ENCODE results near the gene TPM2.
"Not testable (repeated sequence)": the region's sequence is repeated elsewhere in the genome, so short reads cannot be mapped to it uniquely, and the experiment has no call there.

Gene TPM2

DNA sequence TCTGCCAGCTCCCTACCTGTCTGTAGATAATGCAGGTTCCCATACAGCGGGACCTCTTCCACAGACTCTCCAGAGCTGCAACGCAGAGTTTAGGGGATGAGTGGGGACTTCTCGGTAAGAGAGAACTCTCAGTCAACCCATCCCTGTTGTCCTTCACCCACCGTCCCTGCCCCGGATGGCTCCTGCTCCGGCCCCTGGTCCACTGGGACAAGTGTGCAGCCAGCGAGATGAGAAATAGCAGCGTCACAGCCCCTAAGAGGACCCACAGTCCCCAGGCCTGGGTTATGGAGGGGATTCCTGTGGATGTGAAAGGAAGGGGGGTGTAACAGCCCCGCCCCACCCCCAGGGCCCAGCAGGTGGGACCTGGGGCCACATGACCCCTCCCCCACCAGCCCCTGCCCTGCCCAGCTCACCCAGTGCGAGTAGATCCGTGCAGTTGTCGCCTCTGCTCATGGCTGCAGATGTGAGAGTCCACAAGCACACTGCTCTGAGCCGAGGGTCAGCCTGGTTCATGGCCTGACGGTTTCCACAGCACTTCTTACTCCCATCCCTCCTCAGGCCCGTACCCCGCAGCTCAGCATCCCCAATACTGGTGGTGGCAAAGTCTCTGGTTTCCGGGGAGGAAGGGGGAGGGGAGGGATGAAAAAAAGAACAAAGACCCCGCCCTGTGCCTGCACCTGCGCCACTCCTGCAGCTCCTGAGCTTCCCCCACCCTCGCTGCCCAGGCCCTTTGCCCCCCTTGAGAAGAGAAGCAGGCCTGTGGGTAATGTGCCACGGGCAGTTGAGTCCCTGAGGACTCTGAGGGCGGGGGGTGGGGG, 39.2 kb downstream of the TPM2 start, which contains the start of gene SIT1:
Gene SIT1, minus strand, starts transcription at position 591 of the 818 bp plus-strand sequence. Its CDS starts 78 bp downstream, at position 513.
- peak in 1 of 2 experiments; percentile 20 for DNase-seq

DNA sequence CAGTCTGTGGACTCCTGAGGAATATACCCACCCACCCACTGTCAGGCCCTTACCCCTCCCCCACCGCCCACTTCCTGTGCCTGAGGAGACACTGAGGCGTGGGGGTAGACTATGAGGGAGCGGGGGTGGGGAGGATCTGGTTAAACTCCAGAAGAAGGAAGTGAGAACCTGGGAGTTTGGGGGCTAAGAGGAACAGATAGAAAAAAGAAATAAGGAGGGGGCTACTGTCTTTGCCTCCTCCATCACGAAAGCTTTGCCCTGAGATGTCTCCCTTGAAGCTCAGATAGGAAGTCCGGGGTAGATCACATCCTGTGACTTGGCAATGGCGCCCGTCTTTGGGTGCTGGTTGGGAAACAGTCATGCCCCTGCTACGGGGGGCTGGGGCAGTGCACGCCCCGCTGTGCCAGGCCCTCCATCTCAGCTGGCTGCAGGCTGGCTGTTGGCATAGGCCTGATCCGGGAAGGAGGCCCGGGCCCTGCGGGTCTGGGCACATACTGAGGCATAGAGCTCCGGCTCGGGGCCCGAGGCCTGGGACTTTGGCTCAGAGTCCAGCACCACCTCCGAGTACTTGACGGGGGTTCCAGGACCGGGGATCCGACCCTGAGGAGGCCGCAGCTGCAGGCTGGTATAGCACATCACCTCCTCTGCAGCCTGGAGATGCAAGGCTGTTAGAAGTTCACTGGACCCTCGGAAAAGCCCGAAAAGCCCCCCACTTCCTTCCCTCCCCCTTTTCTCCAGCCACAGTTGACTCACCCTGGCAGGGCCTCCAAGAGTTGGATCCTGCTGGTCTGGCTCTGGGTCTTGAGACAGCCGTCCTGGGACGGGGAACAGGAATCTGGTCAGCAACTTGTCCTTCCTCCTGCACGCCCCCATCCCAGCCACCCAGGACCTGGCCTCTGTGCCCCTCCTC, 40.0 kb downstream of the TPM2 start:
- DNase-seq = peak; percentile 44

DNA sequence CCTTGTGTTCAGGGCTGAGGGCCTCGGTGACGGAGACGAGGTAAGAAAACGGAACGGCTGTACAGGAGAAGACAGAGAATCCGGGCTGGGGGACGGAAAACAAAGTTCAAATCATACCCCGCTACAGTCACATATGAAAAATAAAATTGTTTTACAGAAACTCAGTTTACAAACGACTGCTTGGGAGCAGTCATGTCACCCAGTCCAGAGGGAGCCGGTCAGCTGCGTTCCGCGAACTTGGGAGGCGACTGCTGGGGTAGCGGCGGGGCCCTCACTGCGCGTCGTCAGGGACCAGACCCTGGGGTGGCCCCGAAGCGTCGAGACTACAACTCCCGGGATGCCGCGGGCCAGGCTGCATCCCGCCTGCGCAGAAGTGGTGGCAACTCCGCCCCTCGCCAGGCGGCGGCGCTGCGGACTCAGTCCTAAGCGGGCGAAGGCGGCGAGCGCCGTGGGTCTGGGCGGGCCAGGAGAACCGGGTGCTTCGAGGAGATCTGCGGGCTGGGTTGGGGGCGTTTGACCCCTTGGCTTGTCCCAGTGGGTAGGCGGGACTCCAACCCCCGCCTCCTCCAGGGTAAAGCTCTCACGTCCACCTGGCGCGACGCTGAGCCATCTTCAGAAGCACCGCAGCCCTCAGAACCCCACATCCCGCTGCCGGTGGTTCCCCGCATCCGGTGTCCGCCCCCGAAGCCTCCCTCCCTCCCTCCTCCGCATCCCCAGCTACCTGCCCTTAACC, 43.0 kb downstream of the TPM2 start:
- DNase-seq = peak; percentile 87 to 91

DNA sequence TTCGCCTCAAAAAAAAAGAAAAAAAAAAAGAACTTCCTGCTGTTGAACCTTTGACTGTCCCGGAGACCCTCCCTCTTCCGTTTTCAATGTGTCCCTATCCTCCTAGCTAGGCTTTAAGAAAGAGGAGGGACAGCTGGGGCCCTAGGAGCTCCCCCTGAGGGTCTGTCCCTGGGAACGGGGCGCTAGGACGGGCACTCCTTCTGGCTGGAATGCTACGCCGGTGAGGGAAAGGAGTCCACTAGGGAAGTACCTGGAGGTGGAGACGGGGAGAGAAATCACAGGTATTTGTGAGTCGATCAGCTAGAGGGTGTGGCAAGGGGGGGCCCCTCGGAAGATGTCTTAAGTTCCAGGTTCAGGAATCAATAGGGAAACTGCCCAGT, 43.6 kb downstream of the TPM2 start:
- no peak for DNase-seq

DNA sequence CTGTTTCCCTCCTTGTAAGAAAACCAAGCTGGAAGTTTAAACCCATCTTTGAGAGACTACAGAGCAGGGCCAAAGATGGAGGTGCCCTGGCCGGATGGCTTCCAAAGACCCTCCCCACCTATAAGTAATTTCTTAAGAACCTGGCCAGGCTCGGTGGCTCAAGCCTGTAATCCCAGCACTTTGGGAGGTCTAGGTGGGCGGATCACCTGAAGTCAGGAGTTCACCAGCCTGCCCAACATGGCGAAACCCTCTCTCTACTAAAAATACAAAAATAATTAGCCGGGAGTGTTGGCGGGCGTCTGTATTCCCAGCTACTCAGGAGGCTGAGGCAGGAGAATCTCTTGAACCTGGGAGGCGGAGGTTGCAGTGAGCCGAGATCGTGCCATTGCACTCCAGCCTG, 44.0 kb downstream of the TPM2 start:
- not testable (repeated sequence) for DNase-seq

DNA sequence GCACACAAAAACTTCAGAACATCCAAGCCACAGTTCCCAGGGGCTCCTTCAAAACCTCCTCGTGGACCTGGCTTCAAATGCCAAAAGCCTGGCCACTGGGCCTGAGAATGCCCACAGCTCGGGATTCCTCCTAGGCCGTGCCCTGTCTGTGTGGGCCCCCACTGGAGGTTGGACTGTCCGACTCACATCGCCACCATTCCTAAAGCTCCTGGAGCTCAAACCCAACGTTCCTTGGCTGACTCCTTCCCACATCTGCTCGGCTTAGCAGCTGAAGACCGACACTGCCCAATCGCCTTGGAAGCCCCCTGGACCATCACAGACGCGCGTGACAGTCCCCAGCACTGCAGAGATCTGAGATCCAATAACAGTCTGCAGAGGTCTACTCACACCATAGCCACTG, 46.7 kb downstream of the TPM2 start:
- DNase-seq = no peak

DNA sequence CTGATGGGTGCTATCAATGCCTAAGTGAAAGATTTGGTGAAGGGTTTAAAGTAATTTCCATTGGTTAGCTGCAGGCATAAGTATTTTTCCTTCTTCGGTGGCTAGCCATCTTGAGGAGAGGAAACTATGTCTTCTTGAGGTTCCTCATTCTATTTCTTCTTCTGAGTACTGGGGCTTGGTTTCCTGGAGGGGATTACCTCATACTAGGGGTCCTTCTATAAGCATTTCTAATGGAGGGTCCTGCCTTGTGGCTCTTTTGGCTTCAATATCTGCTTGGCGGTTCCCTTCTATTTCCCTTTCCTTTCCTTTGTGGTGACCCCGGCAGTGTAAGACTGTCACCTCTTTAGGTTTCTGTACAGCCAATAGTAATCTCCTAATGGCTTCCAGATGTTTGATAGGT, 48.2 kb downstream of the TPM2 start:
- not testable (repeated sequence) for DNase-seq

DNA sequence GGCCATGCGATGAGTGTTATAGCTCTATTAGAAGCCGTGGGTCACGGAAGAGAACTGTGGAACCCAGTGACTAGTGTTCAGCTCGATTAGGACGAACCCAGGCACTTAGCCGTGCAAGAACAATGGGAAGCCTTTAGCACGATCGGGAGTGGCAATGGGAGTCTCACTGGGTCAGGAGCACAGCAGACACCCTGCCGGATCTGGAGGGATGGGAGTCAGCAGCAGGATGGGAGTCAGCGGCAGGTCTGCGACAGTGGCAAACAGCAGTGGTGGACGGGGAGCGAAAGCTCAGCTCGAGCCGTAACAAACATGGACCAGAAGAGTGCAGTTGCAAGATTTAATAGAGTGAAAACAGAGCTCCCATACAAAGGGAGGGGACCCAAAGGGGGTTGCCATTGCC, 49.3 kb downstream of the TPM2 start:
- not testable (repeated sequence) for DNase-seq

DNA sequence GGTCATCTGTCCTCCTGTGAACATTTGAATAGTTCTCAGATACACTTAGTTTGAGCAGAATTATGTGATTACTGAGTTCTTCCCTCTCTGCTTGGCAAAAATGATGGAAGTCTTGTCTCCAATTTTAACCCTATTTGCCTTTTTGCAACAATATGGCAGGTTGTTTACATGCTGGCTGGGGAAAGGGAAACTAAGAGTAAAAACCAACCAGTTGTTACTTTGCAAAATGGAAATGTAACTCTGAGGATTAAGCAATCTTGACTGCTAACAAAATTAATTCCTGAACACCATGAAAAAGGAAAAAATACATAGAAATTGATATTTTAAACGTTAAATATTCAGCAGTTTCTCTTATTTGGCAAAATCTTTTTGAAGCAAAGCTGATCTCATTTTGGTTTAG, 50.1 kb downstream of the TPM2 start:
- no peak for DNase-seq

DNA sequence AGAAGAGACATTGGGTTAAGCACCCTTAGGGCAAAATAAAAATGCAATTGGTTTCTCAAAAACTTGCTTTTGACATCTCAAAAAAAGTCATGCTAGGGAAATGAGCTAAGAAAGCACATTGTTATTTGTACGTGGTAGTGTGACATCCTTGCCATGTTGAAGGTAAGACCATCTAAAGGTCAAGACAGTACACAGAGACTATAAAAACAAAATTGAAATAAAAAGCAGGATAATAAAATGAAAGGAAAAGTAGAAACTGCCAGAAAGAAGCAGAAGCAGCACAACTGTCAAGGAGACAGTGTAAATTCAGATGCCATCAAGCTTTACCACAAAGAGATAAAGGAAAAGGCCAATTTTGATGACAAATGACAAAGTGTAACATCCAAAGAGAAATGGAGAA, 50.5 kb downstream of the TPM2 start:
- DNase-seq = not testable (repeated sequence)

DNA sequence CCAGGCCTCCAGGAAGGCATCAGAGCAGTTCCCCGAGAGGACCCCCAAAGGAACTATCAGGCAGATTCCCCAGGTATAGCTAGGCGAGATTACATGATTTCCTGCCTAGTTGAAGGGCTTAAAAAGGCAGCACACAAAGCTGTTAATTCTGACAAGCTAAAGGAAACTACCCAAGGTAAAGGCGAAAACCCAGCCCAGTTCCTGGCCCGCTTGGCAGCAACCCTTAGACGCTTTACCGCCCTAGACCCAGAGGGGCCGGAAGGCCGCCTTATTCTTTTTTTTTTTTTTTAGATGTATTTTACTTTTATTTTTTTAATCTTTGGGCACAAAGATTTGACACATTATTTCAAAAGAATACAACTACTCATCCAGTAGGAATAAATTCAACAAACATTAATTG, 51.0 kb downstream of the TPM2 start:
- DNase-seq = not testable (repeated sequence)

DNA sequence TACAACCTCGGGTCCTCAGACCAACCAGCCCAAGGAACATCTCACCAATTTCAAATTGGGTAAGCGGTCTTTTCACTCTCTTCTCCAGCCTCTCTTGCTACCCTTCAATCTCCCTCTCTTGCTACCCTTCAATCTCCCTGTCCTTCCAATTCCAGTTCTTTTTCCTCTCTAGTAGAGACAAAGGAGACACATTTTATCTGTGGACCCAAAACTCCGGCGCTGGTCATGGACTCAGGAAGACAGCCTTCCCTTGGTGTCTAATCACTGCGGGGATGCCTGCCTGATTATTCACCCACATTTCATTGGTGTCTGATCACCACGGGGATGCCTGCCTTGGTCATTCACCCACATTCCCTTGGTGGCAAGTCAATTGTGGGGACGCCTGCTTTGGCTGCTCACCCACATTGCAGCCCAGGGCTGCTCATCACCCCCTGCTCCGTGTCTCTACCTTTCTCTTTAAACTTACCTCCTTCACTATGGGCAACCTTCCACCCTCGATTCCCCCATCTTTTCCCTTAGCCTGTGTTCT, 52.2 kb downstream of the TPM2 start:
- DNase-seq = not testable (repeated sequence)

DNA sequence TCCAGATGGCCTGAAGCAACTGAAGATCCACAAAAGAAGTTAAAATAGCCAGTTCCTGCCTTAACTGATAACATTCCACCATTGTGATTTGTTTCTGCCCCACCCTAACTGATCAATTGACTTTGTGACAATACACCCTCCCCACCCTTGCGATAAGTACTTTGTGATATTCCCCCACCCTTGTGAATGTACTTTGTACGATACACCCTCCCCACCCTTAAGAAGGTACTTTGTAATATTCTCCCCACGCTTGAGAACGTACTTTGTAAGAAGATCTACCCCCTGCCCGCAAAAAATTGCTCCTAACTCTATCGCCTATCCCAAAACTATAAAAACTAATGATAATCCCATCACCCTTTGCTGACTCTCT, 52.9 kb downstream of the TPM2 start:
- not testable (repeated sequence) for DNase-seq

DNA sequence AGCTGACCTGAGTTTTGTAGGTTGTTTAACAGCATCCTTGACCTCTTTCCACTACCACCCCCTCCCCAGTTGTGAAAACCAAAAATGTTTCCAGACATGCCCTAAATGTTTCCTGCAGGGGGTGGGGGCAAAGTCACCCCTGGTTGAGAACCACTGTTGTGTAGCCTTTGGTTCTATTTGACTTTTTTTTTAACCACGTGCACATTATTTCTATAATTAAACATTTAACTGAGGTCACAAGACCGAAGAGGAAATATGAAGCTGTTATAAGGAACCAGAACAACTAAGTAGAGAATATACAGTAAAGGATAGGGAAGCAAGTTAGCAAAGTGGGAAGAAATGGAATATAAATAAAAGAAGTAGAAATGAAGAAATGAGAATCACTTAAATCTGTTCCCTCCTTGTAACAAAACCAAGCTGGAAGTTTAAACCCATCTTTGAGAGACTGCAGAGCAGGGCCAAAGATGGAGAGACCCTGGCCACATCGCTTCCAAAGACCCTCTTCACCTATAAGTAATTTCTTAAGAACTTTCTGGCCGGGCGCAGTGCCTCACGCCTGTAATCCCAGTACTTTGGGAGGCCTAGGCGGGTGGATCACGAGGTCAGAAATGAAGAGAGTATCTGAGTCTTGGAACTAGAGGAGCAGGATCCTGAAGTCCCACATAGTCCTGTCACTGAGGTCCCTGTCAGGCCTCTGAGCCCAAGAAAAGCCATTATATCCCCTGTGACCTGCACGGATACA, 53.4 kb downstream of the TPM2 start:
- DNase-seq = no peak

DNA sequence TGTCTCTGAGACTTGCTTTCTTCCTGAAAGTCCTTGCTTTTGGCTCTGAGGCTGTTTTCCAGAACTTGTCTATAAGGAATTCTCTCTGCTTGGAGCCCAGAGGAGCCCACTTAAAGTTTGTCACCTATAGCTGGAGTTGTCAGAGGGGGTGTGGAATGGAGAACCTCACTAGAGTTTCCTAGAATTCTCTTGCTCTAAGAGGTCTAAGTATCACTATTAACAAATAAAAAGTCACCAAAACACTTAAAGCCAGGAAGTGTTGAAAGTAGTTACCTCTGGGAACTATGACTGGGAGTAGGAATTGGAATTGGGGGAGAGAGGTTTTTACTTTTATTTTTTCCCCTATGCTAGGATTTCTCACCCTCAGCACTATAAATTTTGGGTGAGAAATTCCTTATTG, 54.0 kb downstream of the TPM2 start:
- DNase-seq = no peak

Measured in stimulated activated CD4-positive, alpha-beta T cell treated with anti-CD3 and anti-CD28 coated beads, Interleukin-4, amount 100 ng/mL, for 4 hours (primary cell).